ENCODE results near the gene TSPEAR. TPM values are rescaled to one million over a fixed set of nuclear protein-coding genes. Genes with fewer than 3 reads are reported as not detected.

The TSPEAR gene
- total and polyA plus RNA-seq, 2 donors from 2014 or later: 0.09 to 0.22 TPM

DNA sequence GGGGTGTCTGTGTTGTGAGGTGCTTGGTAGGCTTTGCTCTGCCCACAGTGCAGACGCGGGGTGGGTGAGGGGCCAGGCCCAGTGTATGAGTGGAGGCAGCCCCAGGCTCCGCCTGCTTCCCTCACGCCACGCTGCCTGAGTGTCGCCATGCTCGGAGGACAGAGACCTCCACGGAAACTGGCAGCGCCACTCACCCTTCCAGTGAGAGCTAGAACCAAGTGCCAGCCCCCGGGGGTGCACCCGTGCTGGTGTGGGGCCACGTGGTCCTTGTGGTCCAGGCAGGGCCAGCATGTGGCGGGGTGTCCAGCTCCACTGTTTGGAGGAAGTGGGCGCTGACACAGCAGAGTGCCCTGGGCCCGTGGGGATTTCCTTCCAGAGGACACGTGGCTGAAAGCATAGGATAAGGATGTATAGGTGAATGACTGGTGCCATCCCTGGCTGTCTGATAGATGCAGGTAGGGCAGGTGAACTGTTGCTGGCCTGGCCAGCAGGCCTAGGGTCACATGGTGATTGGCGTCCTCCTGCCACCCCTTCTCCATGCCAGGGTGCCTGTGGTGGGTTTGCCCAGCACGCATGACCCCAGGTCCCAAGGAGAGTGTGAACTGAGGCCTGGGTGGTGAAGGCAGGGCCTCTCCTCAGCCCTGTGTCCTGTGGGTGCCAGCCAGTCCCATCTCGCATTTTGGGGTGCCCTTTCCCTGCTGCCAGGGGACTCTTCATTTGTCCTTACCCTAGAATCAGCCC, 252.2 kb downstream of the TSPEAR start:
- no peak for FAIRE-seq
- H3K9ac ChIP-seq (ENCODE audit: low read length in 3 of 3): no peak overlapping the region
- no peak overlapping the region for H3K4me3 ChIP-seq (ENCODE audit: low read length in 3 of 3)
- H3K27ac ChIP-seq (ENCODE audit: low read depth in 2 of 2, low read length in 2 of 2): no peak overlapping the region
- intact Hi-C loops (cut with DNase I): no loop called here
- H3K27me3 ChIP-seq (ENCODE audit: control insufficient read depth, insufficient read depth, low read length): no peaks in the 10 kb centered on the region
- TF ChIP-seq, protein P1, sequence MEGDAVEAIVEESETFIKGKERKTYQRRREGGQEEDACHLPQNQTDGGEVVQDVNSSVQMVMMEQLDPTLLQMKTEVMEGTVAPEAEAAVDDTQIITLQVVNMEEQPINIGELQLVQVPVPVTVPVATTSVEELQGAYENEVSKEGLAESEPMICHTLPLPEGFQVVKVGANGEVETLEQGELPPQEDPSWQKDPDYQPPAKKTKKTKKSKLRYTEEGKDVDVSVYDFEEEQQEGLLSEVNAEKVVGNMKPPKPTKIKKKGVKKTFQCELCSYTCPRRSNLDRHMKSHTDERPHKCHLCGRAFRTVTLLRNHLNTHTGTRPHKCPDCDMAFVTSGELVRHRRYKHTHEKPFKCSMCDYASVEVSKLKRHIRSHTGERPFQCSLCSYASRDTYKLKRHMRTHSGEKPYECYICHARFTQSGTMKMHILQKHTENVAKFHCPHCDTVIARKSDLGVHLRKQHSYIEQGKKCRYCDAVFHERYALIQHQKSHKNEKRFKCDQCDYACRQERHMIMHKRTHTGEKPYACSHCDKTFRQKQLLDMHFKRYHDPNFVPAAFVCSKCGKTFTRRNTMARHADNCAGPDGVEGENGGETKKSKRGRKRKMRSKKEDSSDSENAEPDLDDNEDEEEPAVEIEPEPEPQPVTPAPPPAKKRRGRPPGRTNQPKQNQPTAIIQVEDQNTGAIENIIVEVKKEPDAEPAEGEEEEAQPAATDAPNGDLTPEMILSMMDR (IDR thresholded peaks at IDR 0.05; ENCODE audit: borderline replicate concordance, extremely low read depth, insufficient read depth): no peak
- no peaks in the 10 kb centered on the region for H3K36me3 ChIP-seq (ENCODE audit: control insufficient read depth in 2 of 3, insufficient read depth in 3 of 3, low read length in 3 of 3)
- DNase-seq: peak in 2 of 5 donors; percentile 39 to 73
- H3K4me1 ChIP-seq (ENCODE audit: control insufficient read depth in 2 of 3, insufficient read depth in 2 of 3, low read depth in 1 of 3, low read length in 3 of 3): no peaks in the 10 kb centered on the region
- H3K9me3 ChIP-seq (ENCODE audit: control insufficient read depth in 2 of 3, insufficient read depth in 1 of 3, low read length in 3 of 3): peaks cover 0 to 7% (median 0%) of the 10 kb centered on the region in 3 donors

- no peaks in the 10 kb centered on the region for H3K4me1 ChIP-seq (ENCODE audit: control insufficient read depth in 2 of 3, insufficient read depth in 2 of 3, low read depth in 1 of 3, low read length in 3 of 3)
- H3K9me3 ChIP-seq (ENCODE audit: control insufficient read depth in 2 of 3, insufficient read depth in 1 of 3, low read length in 3 of 3): peaks cover 0 to 12% (median 0%) of the 10 kb centered on the region in 3 donors
- peak in 2 of 5 donors; percentile 53 to 69 for DNase-seq
- TF ChIP-seq, protein P1 (IDR thresholded peaks at IDR 0.05; ENCODE audit: borderline replicate concordance, extremely low read depth, insufficient read depth): no peak
- H3K4me3 ChIP-seq (ENCODE audit: low read length in 3 of 3): no peak overlapping the region
- no peaks in the 10 kb centered on the region for H3K27me3 ChIP-seq (ENCODE audit: control insufficient read depth, insufficient read depth, low read length)
- H3K9ac ChIP-seq (ENCODE audit: low read length in 3 of 3): no peak overlapping the region
- no peak overlapping the region for H3K27ac ChIP-seq (ENCODE audit: low read depth in 2 of 2, low read length in 2 of 2)
- no peak for FAIRE-seq
- no peaks in the 10 kb centered on the region for H3K36me3 ChIP-seq (ENCODE audit: control insufficient read depth in 2 of 3, insufficient read depth in 3 of 3, low read length in 3 of 3)
- intact Hi-C loops (cut with DNase I): no loop called here
Measured at GRCh38 chr21:44456915-44457736, 254.2 kb downstream of the TSPEAR start.

- H3K27ac ChIP-seq (ENCODE audit: low read depth in 2 of 2, low read length in 2 of 2): no peak overlapping the region
- FAIRE-seq: no peak
- H3K9ac ChIP-seq (ENCODE audit: low read length in 3 of 3): no peak overlapping the region
- TF ChIP-seq, protein P1 (IDR thresholded peaks at IDR 0.05; ENCODE audit: borderline replicate concordance, extremely low read depth, insufficient read depth): no peak
- no peaks in the 10 kb centered on the region for H3K36me3 ChIP-seq (ENCODE audit: control insufficient read depth in 2 of 3, insufficient read depth in 3 of 3, low read length in 3 of 3)
- H3K4me1 ChIP-seq (ENCODE audit: control insufficient read depth in 2 of 3, insufficient read depth in 2 of 3, low read depth in 1 of 3, low read length in 3 of 3): no peaks in the 10 kb centered on the region
- H3K27me3 ChIP-seq (ENCODE audit: control insufficient read depth, insufficient read depth, low read length): no peaks in the 10 kb centered on the region
- H3K4me3 ChIP-seq (ENCODE audit: low read length in 3 of 3): no peak overlapping the region
- intact Hi-C loops (cut with DNase I): no loop called here
- H3K9me3 ChIP-seq (ENCODE audit: control insufficient read depth in 2 of 3, insufficient read depth in 1 of 3, low read length in 3 of 3): peaks cover 0 to 14% (median 0%) of the 10 kb centered on the region in 3 donors
- DNase-seq: peak in 4 of 5 donors; percentile 27 to 74 (median 38)
Measured at GRCh38 chr21:44456214-44456914, 255.0 kb downstream of the TSPEAR start.

Measured in kidney (tissue), 14 donors.